NCI-H345 treated with DMSO at 0.1 percent for 48 hours (cell line): ENCODE measurements around the gene PCDH15.
"Not testable (repeated sequence)": the region's sequence is repeated elsewhere in the genome, so short reads cannot be mapped to it uniquely, and the experiment has no call there.

Experiments used
- DNase-seq: peaks from one replicate; lab custom pipeline; 2025; ENCODE audit not compliant: unreplicated experiment; lab: John Stamatoyannopoulos, UW

Gene PCDH15

DNA sequence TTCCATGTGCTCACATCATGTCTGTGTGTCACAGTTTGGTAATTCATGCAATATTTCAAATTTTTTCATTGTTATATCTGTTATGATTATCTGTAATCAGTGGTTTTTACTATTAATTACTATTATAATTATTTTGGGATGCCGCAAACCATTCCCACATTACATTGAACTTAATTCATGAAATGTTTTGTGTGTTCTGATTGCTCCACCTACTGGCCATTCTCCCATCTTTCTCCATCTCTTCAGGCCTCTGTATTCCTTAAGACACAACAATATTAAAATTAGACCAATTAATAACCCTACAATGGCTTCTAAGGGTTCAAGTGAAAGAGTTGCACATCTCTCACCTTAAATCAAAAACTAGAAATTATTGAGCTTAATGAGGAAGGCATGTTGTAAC, 398.5 kb downstream of the PCDH15 start:
- no peak for DNase-seq

DNA sequence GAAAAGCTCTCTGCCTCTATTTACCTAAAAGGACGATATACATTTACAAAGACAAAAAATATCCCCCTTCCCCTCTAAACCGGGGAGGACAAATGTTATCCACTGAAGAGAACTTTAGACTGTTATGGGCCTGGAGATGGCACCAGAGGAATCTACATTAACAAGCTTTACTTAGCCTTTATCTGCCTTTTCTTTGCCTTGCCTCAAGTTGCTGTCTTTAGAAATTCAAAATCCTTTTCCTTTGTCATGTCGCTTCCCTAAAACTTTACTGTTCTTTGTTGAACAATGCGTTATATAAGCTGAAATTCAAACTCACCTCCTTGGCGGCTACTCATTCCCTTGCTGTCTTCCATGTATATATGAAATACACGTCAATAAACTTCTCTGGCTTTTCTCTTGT, 405.0 kb downstream of the PCDH15 start:
- DNase-seq, result no peak

DNA sequence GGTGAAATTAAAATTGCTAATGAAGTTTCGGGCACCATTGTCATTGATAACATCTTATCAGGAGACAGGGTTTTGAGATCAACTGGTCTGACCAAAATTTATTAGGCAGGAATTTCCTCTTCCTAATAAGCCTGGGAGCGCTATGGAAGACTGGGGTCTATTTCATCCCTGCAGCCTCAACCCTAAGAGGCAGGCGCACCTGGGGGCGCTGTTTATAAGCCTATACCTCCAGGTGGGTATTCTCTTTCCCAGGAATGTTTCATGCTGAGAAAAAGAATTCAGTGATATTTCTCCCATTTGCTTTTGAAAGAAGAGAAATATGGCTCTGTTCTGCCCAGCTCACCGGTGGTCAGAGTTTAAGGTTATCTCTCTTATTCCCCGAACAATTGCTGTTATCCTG, 406.4 kb downstream of the PCDH15 start:
- not testable (repeated sequence) for DNase-seq

DNA sequence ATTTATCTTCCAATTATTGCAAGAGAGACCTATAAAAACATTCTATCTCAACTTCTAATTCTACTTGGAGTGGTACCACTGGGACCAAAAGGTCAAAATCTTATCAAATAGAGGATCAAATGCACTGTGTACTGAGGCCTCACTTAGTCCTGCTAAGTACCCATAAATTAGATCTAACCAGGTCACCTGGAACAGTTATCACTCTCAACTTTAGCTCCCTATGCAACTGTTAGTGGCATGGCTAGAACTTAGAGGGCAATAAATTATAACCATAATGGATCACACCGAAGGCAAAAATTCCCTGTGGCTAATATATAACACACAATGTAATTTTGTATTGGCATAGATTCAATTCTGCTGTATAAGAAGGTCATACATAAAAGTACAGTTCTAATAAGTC, 428.9 kb downstream of the PCDH15 start:
- no peak for DNase-seq

DNA sequence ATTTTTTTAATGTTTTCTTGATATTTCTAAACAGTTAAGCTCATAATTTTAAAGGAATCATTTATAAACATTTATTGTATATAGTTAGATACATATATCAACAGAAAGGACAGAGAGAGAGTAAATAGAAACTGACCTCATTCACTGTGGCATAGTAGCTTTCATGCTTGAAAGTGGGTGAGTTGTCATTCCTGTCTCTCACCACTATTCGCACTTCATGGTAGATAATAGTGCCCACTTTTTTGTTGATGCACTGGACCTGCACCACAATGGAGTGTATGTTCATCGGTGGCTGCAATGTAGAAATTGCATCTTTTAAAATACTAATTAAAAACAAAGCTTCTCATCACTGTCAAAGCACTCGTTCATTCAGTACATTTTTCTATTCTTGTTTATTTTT, 432.0 kb downstream of the PCDH15 start:
- DNase-seq, result no peak

DNA sequence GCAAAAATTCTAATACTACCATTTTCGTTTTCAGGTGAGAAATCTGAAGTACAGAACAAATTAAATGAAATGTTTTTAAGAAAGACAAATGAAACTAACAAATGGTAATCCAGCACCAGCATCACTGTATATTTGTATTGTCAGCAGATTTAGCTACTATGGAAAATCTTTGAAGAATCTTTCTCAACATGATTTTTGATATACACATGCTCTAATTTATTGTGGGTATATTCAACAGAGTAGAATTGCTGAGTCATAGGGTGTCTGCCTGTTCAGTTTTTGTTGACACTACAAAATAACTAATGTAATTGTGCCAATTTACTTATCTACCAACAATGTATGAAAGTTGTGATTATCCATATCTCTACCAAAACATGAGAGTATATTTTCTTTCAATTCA, 437.6 kb downstream of the PCDH15 start:
- DNase-seq, result no peak

DNA sequence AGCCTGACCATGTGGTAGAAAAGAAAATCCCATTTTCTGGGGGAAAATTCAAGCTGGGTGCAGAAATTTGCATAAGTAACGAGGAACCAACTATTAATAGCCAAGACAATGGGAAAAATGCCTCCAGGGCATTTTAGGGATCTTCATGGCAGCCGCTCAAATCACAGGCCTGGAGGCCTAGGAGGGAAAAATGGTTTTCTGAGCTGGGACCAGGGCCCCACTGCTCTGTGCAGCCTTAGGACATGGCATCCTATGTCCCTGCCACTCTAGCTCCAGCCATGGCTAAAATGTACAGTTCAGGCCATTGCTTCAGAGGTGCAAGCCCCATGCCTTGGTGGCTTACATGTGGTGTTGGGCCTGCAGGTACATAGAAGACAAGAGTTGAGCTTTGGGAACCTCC, 459.0 kb downstream of the PCDH15 start:
- DNase-seq, result no peak

DNA sequence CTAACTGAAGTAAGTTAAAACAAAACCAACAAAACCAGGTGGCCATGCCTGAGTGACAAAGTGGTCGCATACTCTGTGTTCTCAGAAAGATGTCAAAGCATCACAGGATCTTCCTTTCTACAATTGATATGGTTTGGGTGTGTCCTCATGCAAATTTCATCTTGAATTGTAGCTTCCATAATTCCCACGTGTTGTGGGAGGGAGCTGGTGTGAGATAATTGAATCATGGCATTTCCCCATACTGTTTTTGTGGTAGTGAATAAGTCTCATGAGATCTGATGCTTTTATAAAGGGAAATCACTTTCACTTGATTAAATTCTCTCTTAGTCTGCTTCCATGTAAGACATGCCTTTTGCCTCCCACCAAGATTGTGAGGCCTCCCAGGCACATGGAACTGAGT, 465.7 kb downstream of the PCDH15 start:
- DNase-seq, result no peak

DNA sequence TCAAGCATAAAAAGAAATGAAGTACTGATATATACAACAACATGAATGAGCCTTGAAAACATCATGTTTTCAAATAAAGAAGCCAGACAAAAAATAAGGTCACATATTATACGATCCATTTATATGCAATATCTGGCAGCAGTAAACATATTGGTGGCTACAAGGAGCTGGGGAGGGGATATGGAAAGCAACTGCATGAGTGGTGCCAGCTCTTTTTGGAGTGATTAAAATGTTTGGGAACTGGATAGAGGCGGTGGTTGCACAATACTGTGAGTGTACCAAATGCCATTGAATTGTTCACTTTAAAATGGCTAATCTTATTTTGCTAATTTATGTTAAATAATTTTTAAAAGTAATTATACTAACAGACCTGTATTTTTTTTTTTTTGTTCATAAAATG, 481.7 kb downstream of the PCDH15 start:
- DNase-seq, result no peak

DNA sequence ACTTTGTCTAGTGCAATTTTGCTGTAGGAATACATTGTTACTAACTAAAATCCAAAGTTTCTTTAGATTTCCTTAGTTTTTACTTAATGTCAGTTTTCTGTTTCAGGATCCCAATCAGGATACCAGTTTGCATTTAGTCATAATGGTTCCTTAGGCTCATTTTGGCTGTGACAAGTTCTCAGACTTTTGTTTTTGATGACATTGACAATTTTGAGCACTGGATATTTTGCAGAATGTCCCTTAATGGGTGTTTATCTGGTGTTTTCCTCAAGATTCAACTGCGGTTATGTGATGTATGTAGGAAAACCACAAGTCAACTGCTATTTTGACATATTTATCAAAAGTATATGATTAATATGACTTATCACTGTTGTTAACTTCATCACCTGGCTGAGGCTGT, 482.6 kb downstream of the PCDH15 start:
- no peak for DNase-seq

DNA sequence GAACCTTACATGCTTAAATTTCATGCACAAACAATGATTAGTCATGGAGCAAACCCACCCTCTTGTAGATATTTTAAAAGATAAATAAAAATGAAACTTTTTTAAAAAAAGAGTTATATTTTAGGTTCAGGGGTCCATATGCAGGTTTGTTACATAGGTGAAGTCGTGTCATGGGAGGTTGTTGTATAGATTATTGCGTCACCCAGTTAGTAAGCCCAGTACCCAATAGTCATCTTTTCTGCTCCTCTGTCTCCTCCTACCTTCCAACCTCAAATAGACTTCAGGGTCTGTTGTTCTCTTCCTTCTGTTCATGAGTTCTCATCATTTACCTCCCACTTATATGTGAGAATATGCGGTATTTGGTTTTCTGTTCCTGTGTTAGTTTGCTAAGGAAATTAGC, 486.6 kb downstream of the PCDH15 start:
- DNase-seq, result no peak

DNA sequence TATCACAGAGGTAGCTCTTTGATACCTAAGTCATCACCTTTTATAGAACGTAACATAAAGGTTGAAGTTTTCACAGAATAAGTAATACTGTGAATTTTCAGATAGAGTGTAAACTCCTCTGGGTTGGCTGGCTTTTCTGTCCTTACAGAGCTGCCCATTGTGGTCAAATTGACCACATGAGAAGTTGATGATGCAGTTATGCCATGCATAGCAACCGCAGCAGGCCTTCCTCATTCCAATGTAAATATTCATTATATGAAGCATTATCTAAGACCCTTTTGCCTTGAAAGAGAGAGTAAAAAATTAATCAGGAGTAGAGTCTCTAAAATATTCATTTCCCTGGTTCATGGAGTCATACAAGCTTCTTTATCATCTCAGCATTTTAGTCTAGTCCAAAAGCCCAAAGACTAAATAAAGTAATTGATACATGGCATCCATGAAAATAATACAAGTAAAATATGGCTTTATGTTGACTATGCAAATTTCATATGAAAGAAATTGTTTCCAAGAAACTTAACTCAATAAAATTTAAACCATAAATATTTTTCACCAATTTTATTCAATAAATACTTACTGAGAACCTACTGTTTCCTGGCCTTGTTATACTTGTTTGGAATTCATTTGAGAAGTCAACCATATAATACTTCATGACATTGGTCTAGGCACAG, 516.4 kb downstream of the PCDH15 start:
- no peak for DNase-seq

DNA sequence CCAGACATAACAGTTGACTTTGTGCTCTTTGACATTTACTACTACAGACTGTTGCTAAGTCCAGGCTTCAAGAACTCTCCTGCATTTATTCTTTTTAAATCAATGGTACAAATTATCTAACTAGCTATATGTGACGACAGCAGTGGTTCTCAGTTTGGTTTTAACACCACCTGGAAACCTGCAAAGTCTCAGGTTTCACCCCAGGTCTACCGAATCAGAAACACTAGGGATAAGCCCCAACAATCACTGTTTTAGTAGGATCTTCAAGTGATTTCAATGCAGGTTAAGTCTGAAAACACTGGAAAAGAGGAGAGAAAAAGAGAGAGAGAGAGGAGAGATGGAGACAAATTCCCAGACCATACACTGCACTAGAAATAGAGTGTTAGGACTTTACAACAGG, 519.0 kb downstream of the PCDH15 start:
- DNase-seq, result no peak

DNA sequence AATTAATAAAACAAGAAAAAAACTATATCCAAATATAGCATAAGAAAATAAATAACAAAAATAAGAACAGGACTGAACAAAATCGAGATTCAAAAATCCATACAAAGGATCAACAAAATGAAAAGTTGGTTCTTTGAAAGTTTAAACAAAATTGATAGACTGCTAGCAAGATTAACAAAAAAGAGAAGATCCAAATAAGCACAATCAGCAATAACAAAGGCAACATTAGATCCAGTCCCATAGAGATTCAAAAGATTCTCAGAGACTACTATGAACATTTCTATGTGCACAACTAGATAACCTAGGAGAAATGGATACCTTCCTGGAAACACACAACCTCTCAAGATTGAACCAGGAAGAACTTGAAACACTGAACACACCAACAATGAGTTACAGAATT, 534.6 kb downstream of the PCDH15 start:
- no peak for DNase-seq

DNA sequence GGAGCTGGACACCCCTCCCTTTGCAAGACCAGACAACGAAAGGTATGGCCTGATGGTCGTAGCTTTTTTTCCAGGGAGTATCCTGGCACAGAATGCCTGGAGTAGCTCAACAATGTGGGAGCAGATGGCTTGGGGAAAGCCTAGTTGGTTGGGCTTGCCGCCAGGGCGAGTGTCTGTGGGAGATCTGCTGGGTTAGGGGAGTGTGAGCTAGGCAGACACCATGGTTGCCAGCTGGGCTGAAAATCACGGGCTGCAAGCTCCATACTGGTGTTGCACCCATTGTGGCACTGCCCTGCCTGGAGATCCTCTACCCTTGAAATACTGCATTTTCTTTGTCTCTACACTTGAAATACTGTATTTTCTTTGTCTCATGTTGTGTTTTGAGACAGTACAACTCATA, 538.3 kb downstream of the PCDH15 start:
- no peak for DNase-seq

DNA sequence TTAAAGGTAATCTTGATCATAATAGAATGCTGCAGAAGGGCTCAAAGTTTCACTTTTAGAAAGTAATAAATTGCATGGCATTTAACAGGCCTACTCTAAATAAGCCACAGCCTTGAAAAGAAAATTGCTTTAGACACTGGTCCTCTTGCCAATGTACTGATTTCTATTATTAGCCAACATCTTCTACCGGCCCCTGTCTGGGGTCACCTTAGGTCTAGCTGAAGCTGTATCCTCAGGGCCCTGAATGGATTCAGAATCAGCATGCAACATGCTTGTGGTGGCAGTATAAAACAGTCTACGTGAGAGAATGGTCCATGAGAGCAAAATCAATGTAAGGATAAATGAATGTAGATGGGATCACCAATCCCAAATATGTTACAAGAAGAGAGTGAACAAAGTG, 541.9 kb downstream of the PCDH15 start:
- no peak for DNase-seq

DNA sequence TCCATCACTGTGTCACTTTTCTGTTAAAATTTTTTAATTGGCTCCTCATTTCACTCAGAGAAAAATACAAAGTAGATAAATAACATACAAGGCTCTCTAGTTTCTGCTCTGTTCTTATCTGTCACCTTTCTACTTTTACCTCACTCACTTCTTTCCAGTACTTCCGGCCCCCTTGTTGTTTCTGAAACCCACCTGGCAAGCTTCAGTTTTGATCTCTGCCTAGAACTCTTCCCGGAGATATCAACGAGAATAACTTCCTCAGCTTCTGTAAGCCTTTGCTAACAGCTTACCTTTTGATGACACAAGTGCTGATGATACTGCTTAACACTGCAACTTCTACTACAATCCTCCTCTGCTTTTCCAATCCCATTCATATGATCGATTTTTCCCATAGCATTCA, 566.2 kb downstream of the PCDH15 start:
- no peak for DNase-seq

DNA sequence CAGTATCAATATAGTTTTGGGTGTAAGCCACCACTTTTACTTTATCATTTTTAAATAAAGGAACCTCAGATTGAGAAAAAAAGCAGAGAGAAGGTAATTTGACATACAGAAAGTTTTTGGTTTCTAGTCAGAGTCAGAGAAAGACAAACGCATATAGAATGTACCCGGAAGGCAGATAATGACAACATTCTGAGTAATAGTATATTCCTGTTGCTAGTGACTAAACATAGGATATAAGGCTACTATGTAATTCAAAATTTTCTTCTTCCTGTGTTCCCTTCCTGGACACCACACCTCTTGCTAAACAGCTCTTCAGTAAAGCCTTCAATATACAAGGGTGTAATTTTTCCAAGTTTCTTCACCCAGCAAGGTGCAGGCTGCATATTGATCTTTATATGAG, 597.6 kb downstream of the PCDH15 start:
- no peak for DNase-seq

DNA sequence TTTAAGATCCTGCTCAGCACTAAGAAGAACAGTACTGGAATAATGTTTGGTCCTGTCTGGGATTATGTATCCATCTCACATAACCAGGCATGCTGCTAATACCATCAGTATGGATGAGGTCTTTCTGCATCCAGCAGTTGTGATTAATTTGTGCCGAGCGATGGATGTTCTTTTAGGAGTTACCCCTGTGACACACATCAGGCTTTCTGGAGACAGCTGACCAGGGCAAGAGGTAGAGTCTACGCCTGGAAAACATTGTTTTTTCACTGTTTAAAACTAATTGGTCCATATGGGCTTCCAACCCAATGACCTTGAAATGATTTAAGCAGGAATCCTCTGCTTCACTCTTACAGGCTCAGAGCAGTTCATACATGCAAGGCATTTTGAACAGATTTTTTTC, 603.0 kb downstream of the PCDH15 start:
- no peak for DNase-seq

DNA sequence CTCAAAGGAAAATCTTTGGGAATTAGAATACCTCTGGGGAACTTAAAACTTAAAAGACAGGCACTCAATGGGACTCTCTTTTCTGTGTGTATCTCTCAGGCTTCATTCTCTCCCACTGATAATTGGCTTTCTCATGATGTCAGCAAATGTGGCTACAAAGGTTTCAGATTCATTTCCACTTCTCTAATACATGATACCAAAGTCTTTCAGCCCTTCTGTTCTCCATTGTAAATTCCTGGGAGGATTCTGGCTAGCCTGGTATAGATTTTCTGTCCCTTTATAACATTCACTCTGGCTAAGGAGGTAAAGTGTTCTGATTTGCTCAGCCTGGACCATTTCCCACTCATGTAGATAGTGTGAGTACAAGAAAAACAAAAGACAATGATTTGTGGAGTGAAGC, 606.2 kb downstream of the PCDH15 start:
- no peak for DNase-seq

DNA sequence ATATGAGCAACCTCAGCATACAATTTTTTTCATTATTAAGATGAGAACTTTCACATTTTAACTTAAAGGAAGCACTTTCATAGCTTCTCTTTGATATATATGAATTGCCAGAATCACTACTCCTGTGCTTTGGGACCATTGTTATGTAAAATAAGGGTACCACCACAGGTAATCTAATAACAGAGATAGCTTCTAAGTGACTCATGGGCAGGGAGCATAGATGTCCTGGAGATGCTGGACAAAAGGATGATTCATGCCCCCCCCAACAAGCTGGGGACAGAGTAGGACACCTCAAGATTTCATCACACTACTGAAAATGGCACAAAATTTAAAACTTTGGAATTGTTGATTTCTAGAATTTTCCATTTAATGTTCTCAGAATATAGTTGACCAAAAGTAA, 641.1 kb downstream of the PCDH15 start:
- no peak for DNase-seq

DNA sequence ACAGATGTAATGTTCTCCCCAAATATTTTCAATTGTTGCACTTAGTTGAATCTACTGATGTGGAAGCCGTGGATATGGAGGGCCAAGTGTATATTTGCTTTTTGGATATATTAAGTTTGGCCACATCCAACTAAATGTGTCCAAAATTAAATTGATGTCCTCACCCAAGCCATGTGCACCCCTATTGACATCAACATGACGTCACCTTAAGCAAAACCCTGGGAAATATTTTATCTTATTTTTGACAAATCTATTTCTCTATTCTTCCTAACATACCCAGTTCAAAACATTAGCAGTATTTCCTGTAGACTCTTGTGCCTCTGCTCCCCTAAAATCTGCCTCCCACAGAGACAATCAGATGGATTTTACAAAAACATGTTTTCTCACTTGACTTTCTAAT, 652.5 kb downstream of the PCDH15 start:
- DNase-seq, result no peak

DNA sequence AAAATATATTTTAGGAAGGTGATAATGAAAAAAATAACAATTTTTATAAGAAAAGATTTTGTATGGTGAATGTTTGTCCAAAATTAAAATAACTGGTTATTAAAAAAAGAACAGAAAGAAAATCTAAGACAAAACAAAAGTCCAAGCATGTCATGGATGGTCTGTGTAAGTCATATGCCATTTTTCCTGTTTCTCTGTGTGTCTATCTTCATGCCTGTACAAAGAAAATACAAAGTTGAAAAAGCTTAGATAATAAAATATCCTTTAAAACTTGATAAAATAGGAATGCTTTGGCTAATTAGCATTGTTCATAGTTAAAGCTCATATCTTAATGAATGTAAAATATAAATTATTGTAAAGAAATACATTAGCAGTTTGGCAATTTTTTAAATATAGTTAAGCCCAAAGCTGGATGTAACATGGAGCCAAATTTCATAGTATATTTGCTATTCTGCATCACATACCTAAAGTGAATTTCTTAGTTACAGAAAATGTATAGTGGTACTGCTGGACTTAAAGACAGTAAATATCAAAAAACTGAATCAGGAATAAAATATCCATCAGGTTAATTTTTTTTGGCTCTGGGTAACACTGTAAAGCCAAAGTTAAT, 661.1 kb downstream of the PCDH15 start:
- no peak for DNase-seq
